ENCODE results near the gene ASCC2. TPM values are rescaled to one million over a fixed set of nuclear protein-coding genes. Genes with fewer than 3 reads are reported as not detected.
A peak's percentile ranks its signal among the peaks of the same experiment; 100 is the strongest.

Gene ASCC2
- total and polyA plus RNA-seq, 2 donors (not counting 3 experiments of a cell fraction or from before 2014, with no cell fraction given), result 43.6 to 60.7 TPM

- TF ChIP-seq CTCF (IDR thresholded peaks at IDR 0.05; ENCODE audit: extremely low read depth in 1 of 2, insufficient read depth in 1 of 2, low read depth in 1 of 2, low read length in 2 of 2), result no peak
- TF ChIP-seq POLR2A (IDR thresholded peaks at IDR 0.05; ENCODE audit: low read depth, low read length), result peak; percentile 89
- peak; percentile 67 for TF ChIP-seq POLR2AphosphoS5 (IDR thresholded peaks at IDR 0.05; ENCODE audit: insufficient read depth, low read depth, low read length)
- no peak for TF ChIP-seq MYC (IDR thresholded peaks at IDR 0.05; ENCODE audit: low read depth, low read length)
- H3K4me3 ChIP-seq (replicated peaks in 1 of 3; ENCODE audit: insufficient read depth in 1 of 3, low read depth in 1 of 3, low read length in 3 of 3), result peak within 1 kb of the TSS; percentile 44 to 98 (median 81)
- DNase-seq (ENCODE audit: low read depth, low spot score) (peak; percentile 93), FAIRE-seq (no peak)
- H3K9me1 ChIP-seq (replicated peaks; ENCODE audit: control insufficient read depth, extremely low read depth, insufficient read depth, low read length), result no peaks in the 10 kb centered on the region
- H2AFZ ChIP-seq (ENCODE audit: low read depth, low read length), result peak within 1 kb of the TSS; percentile 74
- H4K20me1 ChIP-seq (replicated peaks; ENCODE audit: control insufficient read depth, extremely low read depth, insufficient read depth, low read length), result no peaks in the 10 kb centered on the region
- H3K79me2 ChIP-seq (ENCODE audit: control insufficient read depth, insufficient read depth, low read length), result peaks cover 15% of the 10 kb centered on the region
- H3K36me3 ChIP-seq (ENCODE audit: control insufficient read depth in 2 of 2, extremely low read depth in 1 of 2, insufficient read depth in 2 of 2, low read length in 2 of 2), result peaks cover 0 to 4% of the 10 kb centered on the region in 2 experiments
- POLR2A ChIA-PET, result interaction anchor here (0.8 to 1.0 kb wide), 2 partner anchors 9 to 45 kb away, joined by 3 read pairs; no protein-coding TSS in a partner anchor
- CTCF ChIA-PET, result interaction anchor here (0.7 to 1.8 kb wide), 5 partner anchors 8 to 321 kb away, joined by 3 to 10 read pairs (median 5); no protein-coding TSS in a partner anchor
- peak within 1 kb of the TSS; percentile 88 for H3K4me2 ChIP-seq (ENCODE audit: insufficient read depth, low read length)
- no peaks in the 10 kb centered on the region for H3K27me3 ChIP-seq (ENCODE audit: control insufficient read depth in 2 of 2, insufficient read depth in 2 of 2, low read length in 2 of 2)
- BruUV-seq (replicated peaks), result TSS peak; percentile 66
- peak within 1 kb of the TSS; percentile 78 for H3K9ac ChIP-seq (replicated peaks; ENCODE audit: extremely low read depth, insufficient read depth, low read length)
- H3K4me1 ChIP-seq (ENCODE audit: control insufficient read depth, extremely low read depth, insufficient read depth, low read length), result peaks cover 12% of the 10 kb centered on the region
- no peaks in the 10 kb centered on the region for H3K9me3 ChIP-seq (replicated peaks; ENCODE audit: control insufficient read depth, insufficient read depth, low read length)
- dilution Hi-C loops (cut with MboI; ENCODE audit: extremely low pct_ligation_motif_present, low sequenced_read_pairs), result no loop called here
- intact Hi-C loops (cut with micrococcal nuclease), result loop anchor here (1.0 to 2.0 kb wide), 3 partner anchors 115 to 429 kb away; partner anchors contain the start of gene MTMR3
- H3K27ac ChIP-seq (ENCODE audit: insufficient read depth, low read depth, low read length), result peak within 1 kb of the TSS; percentile 67
Observed at GRCh38 chr22:29767171-29768051, 70.7 kb downstream of the ASCC2 start, which contains the start of gene UQCR10. Gene UQCR10, plus strand, starts transcription at chr22:29767369. Its CDS starts 30 bp downstream, at chr22:29767399.

All from endothelial cell of umbilical vein (primary cell).